Kidney (tissue), 14 donors: ENCODE results near the gene ENTR1. TPM values are rescaled to one million over a fixed set of nuclear protein-coding genes. Genes with fewer than 3 reads are reported as not detected.

ENCODE experiments used
- DNase-seq, 5 donors: peaks; one replicate each; pipeline ENCODE4 v3.0.0-alpha.2; 2013 to 2020
- FAIRE-seq: peaks from 2 replicates; lab custom pipeline; 2012; peaks lifted over from hg19 to GRCh38; lab: Jason Lieb, UNC
- H3K27ac ChIP-seq, 2 donors: one replicate each; pipeline ENCODE4 v1.7.0; 2013; ENCODE audit warnings: low read depth in 2 of 2, low read length in 2 of 2, inconsistent platforms in 1 of 2
- H3K27me3 ChIP-seq: one replicate; pipeline ENCODE4 v1.7.1; 2013; ENCODE audit warnings: low read length, inconsistent platforms; ENCODE audit not compliant: control insufficient read depth, insufficient read depth
- H3K36me3 ChIP-seq, 3 donors: one replicate each; pipeline versions ENCODE4 v1.7.0 to v1.7.1; 2013; ENCODE audit warnings: low read length in 3 of 3, control low read depth in 1 of 3, inconsistent platforms in 1 of 3; ENCODE audit not compliant: insufficient read depth in 3 of 3, control insufficient read depth in 2 of 3
- H3K4me1 ChIP-seq, 3 donors: one replicate each; pipeline versions ENCODE4 v1.7.0 to v1.7.1; 2013; ENCODE audit warnings: low read length in 3 of 3, inconsistent platforms in 1 of 3, low read depth in 1 of 3; ENCODE audit not compliant: control insufficient read depth in 2 of 3, insufficient read depth in 2 of 3
- H3K4me3 ChIP-seq, 3 donors: one replicate each; pipeline versions ENCODE4 v1.7.0 to v1.8.1; 2013; ENCODE audit warnings: low read length in 3 of 3, control low read depth in 1 of 3, inconsistent platforms in 1 of 3
- H3K9ac ChIP-seq, 3 donors: one replicate each; pipeline versions ENCODE4 v1.7.0 to v1.7.1; 2013; ENCODE audit warnings: low read length in 3 of 3, control low read depth in 1 of 3, inconsistent platforms in 1 of 3
- H3K9me3 ChIP-seq, 3 donors: one replicate each; pipeline versions ENCODE4 v1.7.0 to v1.7.1; 2013; ENCODE audit warnings: low read length in 3 of 3, control low read depth in 1 of 3, inconsistent platforms in 1 of 3; ENCODE audit not compliant: control insufficient read depth in 2 of 3, insufficient read depth in 1 of 3
- CTCF ChIP-seq: IDR thresholded peaks from 3 replicates; pipeline ENCODE4 v1.5.1; 2012; ENCODE audit warnings: mild to moderate bottlenecking, moderate library complexity, borderline replicate concordance; ENCODE audit not compliant: insufficient read depth; ENCODE audit errors: extremely low read depth
- intact Hi-C: fragments of 100-400 bp; cut with DNase I; formaldehyde crosslinking; loops from one replicate; pipeline ENCODE4 v1.11.1; 2022
- polyA plus RNA-seq: library from polyadenylated mRNA; stranded (reverse); fragments of 350-450 nt; fragmentation: Illumina TruSeq; extraction: RNeasy Lipid Tissue Mini Kit (QIAGEN cat#74804); gene quantifications from one replicate; pipeline ENCODE4 v1.2.3, GENCODE V29; 2014; ENCODE audit warnings: low read depth, low replicate concordance; ENCODE audit not compliant: insufficient read depth
- total RNA-seq: library from RNA; stranded (reverse); fragmentation: NEBNext Ultra II Directional; extraction: Animal tissue kit (Norgen Biotek cat#: 25700); gene quantifications from one replicate; pipeline ENCODE4 v1.2.1, GENCODE V29; 2021
- donor health status: control.
- donor health status: control.
- donor health status: control.
- donor health status: control.
- donor health status: control.
- donor health status: DM: yes; HTN: yes; CAD: no.
- donor health status: Normal renal cell carcinoma (clear cell type).

The ENTR1 gene
- total and polyA plus RNA-seq, 2 donors from 2014 or later = 25.9 to 36.2 TPM

GRCh38 chr9:136447173-136447778 lies 36.9 kb upstream of the ENTR1 start:
- intact Hi-C loops = no loop called here
- no peak for TF ChIP-seq CTCF
- FAIRE-seq (no peak), DNase-seq (no peak)
- no peaks in the 10 kb centered on the region for H3K4me1 ChIP-seq
- no peak overlapping the region for H3K9ac ChIP-seq
- H3K4me3 ChIP-seq = no peak overlapping the region
- H3K36me3 ChIP-seq = peaks cover 2 to 59% (median 37%) of the 10 kb centered on the region in 3 donors
- H3K9me3 ChIP-seq = no peaks in the 10 kb centered on the region
- no peak overlapping the region for H3K27ac ChIP-seq
- no peaks in the 10 kb centered on the region for H3K27me3 ChIP-seq

DNA sequence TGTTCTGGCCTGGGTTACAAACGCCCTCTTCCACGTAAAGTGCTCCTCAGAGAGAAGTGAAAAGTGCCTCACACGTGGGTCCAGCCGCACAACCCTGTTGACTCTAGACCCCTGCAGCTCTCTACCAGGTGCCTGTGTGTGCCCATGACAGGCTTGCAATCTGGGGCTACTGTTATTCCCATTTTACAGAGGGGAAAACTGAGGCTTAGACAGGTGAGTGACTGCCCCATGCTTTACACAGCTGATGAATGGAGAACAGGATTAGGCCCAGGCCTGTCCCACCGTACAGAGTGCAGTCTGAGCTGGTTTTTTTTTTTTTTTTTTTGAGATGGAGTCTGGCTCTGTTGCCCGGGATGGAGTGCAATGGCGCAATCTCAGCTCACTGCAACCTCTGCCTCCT lies 35.4 kb upstream of the ENTR1 start:
- no peak for DNase-seq
- H3K4me3 ChIP-seq = no peak overlapping the region
- H3K27ac ChIP-seq = no peak overlapping the region
- H3K9ac ChIP-seq = no peak overlapping the region
- no peak for TF ChIP-seq CTCF
- H3K4me1 ChIP-seq = no peaks in the 10 kb centered on the region
- no peaks in the 10 kb centered on the region for H3K27me3 ChIP-seq
- H3K36me3 ChIP-seq = peaks cover 2 to 53% (median 43%) of the 10 kb centered on the region in 3 donors
- FAIRE-seq = no peak
- intact Hi-C loops = no loop called here
- H3K9me3 ChIP-seq = no peaks in the 10 kb centered on the region

GRCh38 chr9:136444102-136444501 lies 33.7 kb upstream of the ENTR1 start:
- Histone ChIP-seq H3K27ac (no peak overlapping the region), H3K9me3 (no peaks in the 10 kb centered on the region), H3K36me3 (peaks cover 2 to 40% (median 37%) of the 10 kb centered on the region in 3 donors), H3K4me1 (peaks cover 0 to 4% (median 4%) of the 10 kb centered on the region in 3 donors), H3K9ac (no peak overlapping the region), H3K27me3 (no peaks in the 10 kb centered on the region), H3K4me3 (no peak overlapping the region)
- intact Hi-C loops = no loop called here
- no peak for TF ChIP-seq CTCF
- DNase-seq (no peak), FAIRE-seq (no peak)
